Activated CD4-positive, CD25-positive, alpha-beta regulatory T cell treated with anti-CD3 and anti-CD28 coated beads, Interleukin-2, amount 50 U/mL, for 72 hours (primary cell): ENCODE results near the gene SERTAD2.
A peak's percentile ranks its signal among the peaks of the same experiment; 100 is the strongest.

ENCODE experiments used
- DNase-seq: peaks from one replicate; pipeline ENCODE4 v3.0.0; 2021

SERTAD2 gene, protein sequence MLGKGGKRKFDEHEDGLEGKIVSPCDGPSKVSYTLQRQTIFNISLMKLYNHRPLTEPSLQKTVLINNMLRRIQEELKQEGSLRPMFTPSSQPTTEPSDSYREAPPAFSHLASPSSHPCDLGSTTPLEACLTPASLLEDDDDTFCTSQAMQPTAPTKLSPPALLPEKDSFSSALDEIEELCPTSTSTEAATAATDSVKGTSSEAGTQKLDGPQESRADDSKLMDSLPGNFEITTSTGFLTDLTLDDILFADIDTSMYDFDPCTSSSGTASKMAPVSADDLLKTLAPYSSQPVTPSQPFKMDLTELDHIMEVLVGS

DNA sequence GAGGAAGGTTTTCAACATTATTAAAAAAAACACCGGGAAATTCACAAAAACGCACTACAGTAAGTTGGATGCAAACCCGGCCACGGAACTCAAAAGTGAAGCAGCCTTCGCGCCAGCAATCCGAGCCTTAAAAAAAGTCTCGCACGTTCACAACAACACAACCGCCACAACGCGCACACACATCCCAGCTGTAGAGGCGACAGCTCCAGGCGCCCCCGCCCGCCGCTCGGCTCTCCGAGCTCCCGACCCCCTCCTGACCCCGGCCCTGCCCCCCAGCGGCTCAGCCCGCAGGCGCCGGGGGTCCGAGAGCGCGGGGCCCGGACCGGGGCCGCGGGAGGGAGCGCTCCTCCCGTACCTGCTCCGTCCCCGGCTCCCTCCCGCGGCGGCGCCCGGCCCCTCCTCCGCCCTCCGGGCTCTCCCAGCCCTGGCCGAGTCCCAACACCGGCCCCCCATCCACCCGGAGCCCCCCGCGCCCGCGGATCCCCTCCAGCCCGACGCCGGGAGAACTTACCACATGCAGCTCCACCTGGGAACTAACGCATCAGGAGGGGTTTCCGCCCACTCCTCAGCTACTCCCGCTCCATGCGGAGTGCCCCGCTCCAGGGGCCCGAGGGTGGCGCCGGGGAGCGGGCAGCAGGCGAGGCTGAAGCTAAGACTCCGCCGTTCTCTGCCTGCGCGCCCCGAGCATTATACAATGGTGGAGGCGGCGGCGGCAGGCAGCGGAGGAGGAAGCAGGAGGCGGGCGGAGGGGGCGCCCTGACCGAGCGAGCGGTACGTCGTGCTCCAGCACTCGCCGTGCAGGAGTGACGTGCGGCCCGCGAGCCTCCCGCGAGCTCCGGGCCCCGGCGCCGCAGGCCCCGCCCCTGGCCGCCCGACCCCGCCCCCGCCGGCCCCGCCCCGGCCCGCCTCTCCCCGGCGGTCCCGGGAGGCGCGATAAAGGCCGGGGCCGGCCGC lies at the start of gene SERTAD2:
TSS of gene SERTAD2 (minus strand) at position 805 of the 954 bp plus-strand sequence. CDS start 17,042 bp downstream, outside the sequence.
- peak; percentile 81 for DNase-seq

DNA sequence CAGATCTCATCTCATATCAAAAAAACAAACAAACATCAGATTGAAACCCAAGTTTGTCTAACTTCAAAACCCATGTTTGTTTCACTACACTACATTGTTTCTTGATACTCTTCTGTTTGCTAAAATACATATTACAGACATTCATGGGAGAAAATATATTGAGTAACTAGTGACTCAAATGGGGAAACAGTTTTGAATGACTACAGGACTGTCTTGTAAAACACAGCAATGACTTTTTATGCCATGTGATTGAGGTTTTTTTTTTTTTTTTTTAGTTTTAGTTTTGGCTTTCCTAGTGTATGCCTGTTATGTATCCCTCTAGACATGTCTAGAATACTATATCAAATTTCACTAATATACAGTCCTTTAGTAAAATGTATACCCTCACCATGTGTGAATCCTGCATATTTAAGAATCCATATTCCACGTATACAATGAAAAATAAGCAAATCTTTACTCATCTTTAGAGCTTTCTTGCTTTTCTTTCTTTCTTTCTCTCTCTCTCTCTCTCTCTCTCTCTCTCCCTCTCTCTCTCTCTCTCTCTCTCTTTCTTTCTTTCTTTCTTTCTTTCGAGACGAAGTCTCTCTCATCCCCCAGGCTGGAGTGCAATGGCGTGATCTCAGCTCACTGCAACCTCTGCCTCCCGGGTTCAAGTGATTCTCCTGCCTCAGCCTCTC lies 46.6 kb upstream of the SERTAD2 start:
- no peak for DNase-seq

DNA sequence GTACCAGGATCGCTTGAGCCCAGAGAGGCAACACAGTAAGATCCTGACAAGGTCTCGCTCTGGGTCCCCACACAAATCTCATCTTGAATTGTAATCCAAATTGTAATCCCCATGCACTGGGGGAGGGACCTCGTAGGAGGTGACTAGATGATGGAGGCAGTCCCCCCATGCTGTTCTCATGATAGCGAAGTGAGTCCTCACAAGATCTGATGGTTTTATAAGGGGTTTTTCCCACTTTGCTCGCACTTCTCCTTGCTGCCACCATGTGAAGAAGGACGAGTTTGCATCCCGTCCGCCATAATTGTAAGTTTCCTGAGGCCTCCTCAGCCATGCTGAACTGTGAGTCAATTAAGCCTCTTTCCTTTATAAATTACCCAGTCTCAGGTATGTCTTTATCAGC lies 46.0 kb upstream of the SERTAD2 start:
- DNase-seq, result no peak

DNA sequence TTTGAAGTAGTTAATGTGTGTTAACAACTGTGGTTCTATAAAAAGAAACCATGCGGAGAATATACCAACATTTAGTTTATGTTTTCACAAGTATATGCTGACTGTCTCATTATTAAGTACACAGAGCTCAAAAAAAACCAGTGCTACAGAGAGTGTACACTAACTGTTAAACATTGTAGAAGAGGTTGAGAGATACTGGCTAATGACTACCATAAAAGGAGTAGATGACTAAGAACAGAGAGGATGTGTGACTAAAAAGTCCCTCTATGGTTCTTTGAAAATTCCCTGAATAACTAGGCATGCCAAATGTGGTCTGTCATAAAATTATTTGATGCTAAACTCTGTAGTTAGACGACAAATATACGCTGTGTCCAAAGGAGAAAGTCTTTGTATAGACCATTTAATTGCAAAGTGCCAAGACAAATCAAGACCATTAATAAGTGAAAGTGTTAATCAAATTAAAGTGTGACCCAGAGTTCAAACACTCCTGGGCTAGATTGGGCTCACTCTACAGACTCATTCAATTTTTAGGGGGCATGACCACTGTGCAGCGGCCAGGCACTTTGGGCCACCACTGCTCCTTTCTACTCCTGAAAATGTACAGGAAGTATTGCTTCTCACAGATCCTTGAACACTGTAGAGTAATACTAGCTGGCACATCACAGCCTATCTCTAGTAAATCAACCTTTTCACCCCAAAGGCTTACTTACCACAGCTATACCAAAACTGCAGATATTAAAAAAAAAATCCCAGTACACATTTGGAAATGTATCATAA lies 45.1 kb upstream of the SERTAD2 start:
- no peak for DNase-seq

DNA sequence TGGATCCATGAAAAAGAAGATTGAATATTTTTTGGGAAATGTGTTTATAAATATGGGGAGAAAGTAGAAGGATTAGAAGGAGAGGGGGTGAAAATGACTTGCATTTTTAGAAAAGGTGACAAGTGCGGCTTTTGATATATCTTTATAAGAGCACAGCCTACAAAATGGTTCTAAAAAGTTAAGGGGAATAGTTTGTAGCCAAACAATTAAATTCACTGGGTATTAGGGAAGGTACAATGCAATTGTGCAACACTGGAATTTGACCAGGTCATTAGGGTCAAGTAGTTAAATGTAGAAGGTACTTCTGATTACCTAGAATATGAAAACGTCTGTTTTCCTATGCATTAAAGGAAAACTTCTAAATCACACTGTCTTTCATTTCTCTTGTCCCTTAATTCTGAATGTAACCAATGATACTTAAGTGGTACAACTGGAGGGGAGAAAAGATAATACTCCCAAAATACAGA lies 44.5 kb upstream of the SERTAD2 start:
- no peak for DNase-seq

DNA sequence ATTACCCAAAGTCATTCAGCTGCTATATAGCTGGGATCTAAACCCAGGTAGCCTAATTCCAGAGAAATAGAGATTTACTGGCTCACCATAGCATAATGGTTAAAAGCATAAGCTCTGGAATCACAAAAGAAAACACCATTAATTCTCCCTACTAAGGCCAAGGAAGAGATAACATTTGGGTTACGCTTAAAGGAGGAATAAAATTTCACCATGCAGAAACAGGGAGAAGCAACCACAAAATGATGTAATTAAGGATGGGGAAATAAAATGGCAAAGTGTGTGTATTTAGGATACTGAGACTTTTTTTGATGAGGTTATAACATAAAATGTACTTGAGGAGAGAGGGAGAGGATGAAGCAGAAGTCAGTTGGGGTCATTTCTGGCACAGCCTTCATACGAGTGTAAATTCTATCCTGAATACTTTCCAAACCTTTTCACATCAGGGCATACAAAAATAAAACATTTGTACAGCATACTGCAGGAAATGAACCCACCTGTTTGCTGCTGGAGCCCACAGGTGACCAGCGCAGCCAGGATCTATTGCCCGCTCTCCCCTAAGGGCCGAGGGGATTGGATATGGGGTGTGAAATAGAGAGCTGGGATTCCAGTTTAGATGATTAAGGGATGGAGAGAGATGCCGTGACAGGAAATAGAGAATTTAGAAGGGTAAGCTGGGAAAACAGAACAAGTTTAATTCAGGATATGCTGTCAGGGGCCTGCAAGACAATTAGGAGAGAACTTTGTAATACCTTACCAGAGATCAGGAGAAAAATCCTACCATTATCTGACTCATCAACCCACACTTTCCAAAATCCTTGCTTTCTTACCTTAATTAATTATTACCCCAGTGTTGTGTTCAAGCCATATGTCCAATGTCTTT lies 43.8 kb upstream of the SERTAD2 start:
- DNase-seq, result no peak

DNA sequence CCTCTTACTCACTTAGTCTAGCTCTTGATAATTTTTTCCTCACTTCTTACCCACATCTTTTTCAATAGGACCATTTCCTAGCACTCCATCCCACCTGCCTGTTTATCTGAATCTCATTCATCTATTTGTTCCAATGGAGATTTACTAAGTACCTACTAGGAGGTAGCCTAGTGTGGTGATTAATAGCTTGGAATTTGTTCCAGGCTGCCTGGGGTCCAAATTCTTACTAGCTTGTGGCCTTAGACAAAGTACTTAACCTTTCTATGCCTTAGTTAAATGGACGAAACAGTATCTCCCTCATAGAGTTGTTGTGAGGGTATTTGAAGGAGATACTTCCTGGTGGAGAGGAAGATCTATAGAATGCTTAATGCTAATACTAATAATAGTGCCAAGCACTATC lies 42.9 kb upstream of the SERTAD2 start:
- DNase-seq, result no peak

DNA sequence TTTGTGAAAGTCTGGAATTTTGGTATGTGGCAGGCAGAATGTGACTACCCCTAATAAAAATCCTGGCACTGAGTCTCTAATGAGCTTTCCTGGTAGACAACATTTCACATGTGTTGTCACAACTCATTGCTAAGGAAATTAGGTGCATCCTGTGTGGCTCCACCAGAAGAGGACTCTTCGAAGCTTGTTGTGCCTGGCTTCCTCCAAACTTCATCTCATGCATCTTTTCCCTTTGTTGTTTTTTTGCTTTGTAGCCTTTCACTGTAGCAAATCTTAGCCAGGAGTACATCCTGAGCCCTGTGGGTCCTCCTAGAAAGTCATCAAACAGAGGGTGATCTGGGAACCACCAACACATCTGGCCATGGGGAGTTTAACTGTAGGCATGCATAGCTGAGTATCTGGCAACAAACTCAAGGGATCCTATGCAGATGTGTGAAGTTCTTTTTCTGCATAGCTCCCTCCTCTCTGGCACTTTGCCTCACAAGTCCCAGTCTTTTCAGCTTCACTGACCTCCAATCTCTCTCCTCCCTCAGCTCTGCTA lies 42.1 kb upstream of the SERTAD2 start:
- no peak for DNase-seq

DNA sequence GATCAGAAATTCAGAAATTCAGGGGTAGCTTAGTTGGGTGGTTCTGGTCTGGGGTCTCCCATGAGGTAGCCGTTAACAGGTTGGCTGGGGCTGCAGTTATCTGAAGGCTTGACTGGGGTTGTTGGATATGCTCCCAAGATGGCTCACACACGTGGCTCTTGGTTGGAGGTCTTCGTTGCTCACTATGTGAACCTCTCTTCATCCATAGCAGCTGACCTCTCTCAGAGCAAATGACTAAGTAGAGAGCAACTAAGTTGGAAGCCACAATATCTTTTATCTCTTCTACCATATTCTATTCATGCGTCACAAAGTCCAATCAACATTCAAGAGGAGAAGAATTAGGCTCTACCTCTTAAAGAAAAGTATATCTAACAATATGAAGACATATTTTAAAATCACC lies 38.7 kb upstream of the SERTAD2 start:
- DNase-seq, result no peak

DNA sequence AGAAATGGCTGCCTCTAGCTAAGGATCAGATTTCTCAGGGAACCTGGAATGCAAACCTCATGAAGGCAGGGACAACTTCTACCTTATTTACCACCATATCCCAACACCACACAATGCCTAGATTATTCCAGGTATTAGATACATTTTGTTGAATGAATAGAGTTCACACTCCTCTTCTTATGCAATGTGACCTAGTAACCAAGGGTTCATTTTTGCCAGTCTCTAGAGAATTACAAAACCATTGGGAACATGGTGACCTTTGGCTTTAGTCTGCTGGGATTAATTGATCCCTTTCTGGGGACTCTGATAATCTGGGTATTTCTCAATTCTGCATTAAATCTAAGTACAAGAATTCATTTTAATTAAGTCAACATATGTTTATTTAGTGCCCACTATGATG lies 35.2 kb upstream of the SERTAD2 start:
- no peak for DNase-seq

DNA sequence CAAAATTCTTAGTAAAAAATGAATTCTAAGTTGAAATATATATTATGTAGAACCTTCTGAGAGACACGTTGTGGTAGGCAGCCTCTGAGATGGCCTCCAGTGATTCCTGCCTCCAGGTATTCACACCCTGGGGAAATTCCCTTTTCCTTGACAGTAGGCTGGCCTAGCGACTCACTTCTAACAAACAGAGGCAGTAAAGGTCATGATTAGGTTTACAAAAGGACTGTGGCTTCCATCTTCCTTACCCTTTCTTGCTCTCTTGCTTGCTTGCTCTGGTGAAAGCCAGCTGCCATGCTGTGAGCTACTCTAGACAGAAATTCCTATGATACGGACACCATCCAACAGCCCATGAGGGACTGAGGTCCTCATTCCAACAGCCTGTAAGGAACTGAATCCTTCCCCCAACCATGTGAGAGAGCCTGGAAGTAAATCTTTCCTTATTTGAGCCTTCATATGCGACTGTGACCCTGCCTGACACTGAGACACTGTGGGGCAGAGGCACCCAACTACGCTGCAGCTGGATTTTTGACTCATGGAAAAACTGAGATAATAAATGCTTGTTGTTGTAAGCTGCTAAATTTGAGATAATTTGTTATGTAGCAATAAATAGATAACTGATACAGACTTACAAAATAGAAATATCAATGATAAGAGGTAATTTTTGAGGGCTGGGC lies 32.7 kb upstream of the SERTAD2 start:
- DNase-seq, result no peak

DNA sequence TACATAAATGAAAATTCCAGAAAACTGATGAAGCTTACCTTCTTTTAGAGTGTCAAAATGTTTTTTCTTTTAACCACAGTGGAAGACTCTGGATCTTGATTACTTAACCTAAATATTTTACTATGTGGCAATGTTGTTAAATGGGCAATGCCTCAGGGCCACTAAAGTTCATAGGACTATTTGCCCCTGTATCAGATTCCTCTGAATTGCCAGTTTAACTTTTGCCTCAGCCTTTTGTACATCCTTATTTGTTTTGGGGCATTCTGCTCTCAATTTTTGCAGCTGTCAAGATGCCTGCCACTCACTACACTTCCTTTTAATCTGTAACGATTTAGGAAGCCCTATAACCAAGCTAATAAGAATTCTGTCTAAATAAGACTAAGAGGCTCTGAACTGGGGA lies 31.7 kb upstream of the SERTAD2 start:
- no peak for DNase-seq

DNA sequence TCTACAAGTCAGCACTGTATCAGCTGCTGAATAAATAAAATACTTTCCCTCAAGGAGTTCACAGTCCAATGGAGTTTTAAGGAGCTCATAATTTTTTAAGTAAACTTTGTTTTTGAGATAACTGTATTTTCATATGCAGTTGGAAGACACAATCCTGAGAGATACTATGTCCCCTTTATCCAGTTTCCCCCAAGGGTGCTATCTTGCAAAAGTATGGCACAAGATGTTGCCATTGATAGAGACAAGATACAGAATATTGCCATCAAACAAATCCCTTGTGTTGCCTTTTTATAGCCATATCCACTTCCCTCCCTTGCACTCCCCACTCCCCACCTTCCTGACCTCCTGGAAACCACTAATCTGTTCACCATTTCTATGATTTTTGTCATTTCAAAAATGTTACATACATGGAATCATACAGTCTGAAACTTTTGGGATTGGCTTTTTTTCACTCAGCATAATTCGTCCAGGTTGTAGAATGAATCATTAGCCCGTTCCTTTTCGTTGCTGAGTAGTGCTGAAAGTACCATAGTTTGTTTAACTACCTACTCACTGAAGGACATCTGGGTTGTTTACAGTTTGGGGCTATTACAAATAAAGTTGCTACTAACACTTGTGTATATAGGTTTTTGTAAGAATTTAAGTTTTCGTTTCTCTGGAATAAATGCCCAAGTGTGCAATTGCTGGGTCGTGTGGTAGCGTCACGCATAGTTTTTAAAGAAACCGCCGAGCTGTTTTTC lies 30.2 kb upstream of the SERTAD2 start:
- DNase-seq, result no peak

DNA sequence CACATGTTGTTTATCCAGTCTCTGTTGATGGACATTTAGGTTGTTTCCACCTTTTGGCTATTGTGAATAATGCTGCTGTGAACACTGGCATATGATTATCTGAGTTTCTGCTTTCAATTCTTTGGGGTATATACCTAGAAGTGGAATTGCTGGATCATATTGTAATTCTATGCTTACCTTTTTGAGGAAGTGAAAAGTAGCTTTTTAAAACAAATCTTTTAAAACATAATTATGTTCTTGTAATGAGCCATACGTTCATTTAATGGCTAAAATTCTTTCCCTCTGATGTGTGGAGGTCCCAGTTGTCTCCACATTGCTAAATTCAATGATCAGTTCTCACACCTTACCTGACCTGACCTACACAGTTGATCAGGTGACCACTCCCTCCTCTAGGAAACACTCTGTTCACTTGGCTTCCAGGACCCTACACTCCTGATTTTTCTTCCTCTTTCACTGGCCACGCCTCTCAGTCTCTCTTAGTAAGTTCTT lies 27.8 kb upstream of the SERTAD2 start:
- no peak for DNase-seq

DNA sequence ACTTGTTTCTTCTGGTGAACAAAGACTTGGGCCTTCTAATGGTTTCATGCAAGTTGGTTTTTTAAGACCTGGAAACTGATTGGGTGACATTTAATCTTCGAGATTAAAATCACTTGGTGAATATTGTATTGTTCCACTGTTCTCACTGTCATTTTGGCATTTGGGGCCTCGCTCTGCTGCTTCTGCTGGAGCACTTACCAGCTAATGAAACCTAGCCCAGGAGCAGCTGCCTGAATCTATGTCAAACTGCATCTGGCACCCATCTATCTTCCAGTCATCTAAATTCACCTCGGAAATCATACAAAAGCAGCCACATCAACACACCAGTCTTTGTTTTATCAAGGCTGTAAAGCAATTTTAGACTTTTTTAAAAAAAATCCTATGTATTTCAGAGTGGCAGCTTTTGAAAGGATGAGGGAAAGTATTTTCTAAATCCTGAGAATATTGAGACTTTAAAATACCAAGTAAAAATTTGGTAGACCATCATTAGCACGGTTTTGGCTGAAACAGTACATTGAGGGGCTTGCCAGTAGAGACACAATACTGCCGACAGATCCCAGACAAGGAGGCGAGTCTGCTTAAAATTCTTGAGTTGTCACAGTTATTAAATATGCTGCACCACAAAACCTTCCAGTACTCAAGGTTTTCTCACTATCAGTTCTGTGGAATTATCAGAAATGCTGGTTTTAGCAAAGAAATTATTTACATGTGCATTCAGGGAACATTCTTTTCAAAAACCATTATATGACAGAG lies 26.1 kb upstream of the SERTAD2 start:
- DNase-seq, result no peak

DNA sequence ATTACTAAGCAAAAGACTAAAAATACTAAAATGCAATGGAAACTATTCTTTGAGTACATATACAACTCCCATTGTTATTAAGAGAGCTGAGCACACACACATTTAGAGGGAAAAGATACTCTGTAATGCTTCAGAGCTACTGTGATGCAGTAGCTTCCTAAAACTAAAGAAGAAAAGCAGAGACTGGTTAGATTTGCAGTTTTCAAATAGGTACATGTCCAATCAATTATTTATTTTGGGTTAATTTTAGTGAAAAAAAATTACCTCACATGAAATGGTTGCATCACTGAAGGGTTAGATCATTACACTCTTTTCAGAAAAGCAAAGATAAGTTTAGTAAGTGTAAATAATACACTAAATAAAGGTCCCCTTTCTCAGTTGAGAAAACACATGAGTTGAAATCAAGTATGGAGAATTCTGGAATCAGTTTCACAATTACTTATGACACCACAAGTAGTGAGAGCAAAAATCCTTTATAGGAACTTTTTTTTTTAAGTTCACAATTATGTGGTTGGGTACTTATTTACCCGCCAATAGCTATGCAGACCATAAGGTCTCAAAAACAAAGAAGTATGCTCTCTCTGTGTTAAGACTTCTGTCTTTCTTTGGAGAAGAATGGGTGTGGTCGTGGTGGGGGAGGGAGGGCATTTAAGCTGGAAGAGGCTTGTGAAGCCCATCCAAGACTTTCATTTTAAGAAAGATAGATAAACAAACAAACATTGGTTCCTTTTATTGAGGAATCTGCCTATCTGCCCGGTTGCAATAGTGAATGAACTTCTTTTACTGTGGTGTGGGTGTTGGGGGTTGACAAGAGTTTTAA lies 25.3 kb upstream of the SERTAD2 start:
- no peak for DNase-seq

DNA sequence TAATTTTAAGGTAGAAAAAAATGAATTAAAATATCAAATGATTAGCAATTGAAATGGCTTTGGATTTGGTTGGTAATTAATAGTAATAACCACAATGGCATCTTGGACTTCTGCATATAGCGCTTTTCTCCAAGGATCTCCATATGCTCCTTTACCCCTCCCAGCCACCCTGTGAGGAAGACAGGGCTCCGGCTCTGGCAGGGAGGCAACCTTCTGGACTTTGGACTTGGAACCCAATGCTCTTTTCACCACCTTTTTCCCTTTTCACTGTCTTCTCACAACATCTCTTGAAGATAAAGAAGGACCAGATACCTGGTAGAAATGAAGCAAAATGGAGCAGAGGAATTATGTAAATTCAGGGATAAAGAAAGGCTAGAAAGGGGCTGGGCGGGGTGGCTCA lies 23.8 kb upstream of the SERTAD2 start:
- DNase-seq, result no peak

DNA sequence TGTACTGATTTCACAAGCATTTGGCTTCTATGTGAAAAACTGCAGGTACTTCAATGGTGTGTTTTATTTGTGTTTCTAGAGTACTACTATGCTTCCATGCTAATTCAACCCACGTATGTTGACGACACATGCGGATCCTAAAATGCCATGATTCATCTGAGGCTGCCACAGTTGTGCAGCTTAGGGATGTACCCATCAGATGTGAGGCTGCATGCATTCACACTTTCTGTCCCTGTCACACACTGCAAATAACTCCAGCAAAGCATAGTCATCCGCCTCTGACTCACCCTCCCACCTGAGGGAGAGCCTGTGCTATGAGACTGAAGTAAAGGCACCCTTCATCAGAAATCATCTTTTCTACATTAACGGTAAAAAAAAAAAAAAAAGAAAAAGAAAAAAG lies 22.1 kb upstream of the SERTAD2 start:
- peak; percentile 43 for DNase-seq
